LoVo (cell line): ENCODE results near the gene SPRYD3.
A peak's percentile ranks its signal among the peaks of the same experiment; 100 is the strongest.

ENCODE experiments used
- DNase-seq: peaks from one replicate; pipeline ENCODE4 v3.0.0-alpha.2; 2016; ENCODE audit warnings: low spot score

Gene SPRYD3

DNA sequence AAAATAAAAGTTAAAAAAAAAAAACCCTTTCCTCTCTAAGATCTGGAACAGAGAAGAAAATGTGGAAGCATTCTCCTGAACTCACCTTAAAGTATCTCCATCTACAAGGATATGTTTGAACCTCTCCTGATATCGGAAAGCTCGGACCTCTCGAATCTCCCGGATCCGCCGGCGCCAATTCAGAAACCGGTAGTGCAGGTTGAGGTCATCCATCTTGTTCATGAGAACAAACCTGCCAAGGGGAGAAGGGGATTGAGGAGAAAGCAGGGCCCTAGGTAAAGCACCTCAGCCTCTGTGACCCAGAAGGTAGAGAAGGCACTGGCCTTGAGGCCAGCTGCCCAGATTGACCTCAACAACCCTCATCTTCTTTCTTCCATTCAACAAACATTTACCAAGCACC, 2.2 kb downstream of the SPRYD3 start:
- DNase-seq: no peak

DNA sequence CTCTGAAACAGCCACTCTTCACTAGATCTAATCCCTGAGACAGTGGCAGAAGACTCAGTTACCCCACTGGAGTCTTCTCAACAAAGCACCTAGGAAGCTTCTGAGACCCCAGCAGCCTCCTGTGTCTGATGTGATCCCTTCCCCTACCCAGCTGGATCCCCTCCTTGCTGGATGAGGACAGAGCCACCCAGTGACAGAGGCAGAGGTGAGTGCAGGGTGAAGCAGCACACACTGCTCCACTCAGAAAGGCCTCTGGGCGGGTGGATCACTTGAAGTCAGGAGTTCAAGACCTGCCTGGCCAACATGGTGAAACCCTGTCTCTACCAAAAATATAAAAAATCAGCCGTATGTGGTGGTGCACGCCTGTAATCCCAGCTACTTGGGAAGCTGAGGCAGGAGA, 2.7 kb downstream of the SPRYD3 start:
- no peak for DNase-seq

DNA sequence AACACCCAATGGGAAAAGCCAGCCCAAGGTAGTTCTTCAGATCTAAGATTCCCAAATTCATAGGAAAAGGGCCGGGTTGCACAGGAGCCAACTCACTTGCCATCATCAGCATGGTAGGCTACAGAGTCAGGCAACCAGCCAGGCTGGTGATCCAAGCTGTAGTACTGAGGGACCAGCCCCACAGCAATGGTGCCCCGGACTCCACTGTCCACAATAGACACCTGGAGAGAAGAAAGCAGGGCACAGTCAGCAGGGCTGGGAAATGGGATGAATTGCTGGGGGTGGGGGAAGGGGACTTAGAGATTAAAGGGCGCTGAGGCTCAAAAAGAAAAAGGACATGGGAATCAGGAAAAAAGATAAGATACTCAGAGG, 4.2 kb downstream of the SPRYD3 start:
- DNase-seq: no peak

DNA sequence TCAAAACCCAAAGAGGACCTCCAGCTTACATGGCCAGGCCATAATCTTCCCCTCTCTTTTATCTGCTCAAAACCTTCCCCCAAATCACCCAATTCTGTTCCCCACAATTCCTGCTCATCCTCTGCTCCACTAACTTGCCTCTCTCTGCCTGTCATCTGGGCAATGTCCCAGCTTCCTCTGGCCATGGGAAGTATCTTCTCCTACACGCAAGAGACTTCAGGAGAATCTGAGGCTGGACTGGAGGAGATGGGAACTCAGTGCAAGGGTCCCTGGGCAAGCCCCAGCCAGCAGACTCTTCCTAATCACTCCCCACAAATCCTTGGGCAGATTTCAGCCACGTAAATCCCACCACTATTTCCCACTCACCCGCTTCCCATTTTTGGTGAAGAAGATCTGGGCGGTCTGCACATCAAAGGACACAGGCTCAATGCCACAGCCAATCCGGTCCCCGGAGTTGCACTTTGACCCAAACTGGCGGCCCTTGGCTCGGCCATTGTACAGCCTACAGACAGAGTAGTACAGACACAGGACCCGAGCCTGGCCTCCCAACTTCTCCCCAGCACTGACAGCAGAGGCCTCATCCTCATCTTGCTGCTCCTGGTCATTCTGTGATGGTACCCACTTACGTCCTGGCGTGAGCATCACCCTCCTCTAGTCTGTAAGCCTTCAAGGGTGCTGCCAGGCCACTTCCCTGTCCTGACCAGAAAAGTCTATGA, 4.7 kb downstream of the SPRYD3 start:
- no peak for DNase-seq

GRCh38 chr12:53073881-53074280, 5.3 kb downstream of the SPRYD3 start:
- no peak for DNase-seq

DNA sequence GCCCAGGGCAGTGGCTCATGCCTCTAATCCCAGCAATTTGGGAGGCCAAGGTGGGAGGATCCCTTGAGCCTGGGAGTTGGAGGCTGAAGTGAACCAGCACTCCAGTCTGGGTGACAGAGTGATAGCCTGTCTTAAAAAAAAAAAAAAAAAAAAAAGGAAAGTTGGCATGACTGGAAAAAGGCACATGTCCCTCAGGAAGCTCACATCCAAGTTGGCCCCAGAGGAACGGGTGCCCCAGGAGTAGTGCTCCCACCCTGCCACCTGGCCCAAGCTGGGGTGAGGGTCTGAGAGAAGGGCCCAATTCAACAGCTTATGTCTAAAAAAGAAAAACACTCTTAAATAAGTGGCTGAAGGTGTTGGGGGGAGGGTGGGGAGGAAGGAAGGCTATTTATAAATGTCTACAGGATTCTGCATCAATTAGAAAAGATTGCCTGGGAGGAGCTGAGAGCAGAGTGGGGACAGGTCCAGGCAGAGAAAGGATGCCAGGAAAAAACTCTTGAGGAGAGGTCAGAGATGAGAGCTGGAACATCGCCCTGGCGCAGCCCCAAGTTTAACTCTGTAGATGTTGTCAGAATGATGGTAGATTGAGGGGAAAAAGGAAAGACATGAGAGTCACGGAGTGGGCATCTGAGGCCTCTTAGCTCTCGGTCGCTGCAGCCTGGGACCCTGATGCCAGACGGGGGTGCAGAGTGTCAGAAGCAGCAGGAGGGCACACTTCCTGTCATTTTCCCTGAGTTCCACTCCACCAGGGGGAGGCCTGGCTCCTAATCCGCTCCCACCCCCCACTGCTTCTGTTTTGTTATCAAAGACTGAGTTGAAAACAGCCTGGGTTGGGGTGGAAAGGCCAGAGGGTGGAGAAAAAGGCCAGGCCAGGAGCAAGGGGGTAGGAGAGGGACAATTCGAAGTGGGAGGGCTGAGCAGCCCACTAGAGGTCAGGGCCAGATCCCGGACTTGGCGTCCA, 7.3 kb downstream of the SPRYD3 start:
- no peak for DNase-seq

DNA sequence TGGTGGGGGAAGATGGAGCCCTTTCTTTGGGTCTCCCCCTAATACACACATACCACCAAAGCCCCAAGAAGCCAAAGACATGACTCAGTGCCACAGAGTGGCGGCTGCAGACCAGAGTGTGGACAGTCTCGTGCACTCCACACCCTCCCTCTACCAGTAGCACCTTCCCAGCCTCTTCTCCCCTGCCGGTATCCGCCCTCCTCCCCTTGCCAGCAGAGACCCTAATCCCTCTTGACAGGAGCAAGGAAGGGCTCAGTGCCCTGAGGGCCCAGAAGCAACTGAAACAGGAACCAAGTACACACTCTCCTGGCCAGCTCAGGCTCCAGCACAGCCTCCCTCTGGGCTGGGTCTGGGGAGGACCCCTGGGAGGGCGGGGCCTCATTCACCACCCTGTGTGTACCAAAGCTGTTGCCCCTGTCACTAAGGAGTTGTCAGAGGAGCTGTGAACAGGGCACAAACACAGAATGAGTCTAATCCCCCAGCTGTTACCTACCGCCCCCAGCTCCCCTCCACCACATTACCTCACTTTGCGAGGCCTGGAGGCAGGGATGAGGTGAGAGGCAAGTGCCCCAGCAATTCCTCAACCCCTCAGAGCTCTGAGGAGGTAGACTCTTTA, 8.2 kb downstream of the SPRYD3 start:
- DNase-seq: no peak

DNA sequence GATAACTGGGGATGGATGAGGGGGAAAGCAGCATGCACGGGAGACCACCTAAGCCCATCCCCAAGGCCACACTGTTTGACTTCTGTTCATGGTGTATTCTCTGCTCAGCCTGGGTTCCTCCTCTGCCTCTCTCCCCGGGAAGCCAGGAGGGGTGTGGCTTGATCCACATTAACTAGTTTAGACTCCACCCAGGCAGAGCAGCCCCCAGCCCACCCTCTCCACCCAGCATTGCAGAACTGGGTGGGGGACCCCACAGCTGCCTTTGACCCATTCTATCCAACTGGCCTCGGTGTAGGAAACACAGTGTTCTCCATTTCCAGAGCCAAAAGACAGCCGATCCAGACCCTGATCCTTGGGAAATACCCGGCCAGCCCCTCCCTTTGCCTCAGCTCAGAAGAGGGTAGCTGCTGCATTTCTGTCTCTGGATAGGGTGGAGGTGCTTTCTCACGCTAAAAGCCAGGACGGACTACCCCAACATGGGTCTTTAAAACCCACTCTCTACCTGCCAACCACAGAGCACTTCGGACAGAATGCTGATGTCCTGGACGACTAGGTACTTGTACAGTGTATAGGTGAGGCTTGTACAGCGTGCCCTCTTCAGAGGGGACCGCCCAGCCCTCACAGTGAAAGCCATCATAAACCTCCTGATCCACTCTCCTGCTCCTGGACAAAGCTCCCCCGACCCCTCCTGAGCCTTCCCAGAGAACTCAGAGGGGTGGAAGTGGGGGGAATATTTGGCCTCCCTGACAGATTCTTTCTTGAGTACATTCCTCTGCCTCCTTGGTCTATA, 9.4 kb downstream of the SPRYD3 start:
- no peak for DNase-seq

DNA sequence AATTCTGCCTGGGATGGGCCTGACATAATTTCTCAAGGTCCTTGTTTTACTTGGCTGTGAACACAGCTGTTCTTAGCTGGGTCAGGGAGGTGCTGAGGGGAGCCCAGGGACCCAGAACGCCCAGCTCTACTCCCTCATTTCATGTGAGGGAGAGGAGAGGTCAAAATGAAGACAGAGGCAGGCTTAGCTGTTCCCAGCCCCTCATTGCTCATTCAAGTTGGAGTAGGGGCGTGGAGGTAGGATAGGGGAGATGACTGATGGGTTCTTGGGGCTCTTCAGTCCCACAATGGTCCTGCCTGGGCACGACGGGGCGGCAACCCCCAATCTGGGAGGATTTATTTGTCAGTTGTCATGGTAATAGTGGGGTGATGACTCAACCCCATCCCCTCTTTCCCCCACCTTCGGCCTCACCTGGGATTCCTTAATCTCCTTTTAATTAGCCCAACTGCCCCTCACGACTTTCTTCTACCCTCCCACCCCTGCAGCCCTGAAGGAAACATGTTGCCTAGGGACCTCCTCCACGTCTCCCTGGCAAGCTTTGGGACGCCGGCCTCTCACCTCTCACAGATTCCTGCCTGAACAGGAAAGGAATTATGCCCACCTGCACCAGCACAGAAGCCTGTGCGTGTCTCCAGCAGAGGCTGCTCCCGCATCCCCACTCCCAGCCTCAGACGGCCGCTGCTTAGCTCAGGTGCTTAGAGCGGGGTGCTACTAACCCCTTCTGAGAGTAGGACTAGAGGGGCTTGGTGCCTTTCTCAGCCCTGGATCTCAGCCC, 10.2 kb downstream of the SPRYD3 start:
- no peak for DNase-seq

GRCh38 chr12:53067993-53068770, 11.0 kb downstream of the SPRYD3 start:
- no peak for DNase-seq

DNA sequence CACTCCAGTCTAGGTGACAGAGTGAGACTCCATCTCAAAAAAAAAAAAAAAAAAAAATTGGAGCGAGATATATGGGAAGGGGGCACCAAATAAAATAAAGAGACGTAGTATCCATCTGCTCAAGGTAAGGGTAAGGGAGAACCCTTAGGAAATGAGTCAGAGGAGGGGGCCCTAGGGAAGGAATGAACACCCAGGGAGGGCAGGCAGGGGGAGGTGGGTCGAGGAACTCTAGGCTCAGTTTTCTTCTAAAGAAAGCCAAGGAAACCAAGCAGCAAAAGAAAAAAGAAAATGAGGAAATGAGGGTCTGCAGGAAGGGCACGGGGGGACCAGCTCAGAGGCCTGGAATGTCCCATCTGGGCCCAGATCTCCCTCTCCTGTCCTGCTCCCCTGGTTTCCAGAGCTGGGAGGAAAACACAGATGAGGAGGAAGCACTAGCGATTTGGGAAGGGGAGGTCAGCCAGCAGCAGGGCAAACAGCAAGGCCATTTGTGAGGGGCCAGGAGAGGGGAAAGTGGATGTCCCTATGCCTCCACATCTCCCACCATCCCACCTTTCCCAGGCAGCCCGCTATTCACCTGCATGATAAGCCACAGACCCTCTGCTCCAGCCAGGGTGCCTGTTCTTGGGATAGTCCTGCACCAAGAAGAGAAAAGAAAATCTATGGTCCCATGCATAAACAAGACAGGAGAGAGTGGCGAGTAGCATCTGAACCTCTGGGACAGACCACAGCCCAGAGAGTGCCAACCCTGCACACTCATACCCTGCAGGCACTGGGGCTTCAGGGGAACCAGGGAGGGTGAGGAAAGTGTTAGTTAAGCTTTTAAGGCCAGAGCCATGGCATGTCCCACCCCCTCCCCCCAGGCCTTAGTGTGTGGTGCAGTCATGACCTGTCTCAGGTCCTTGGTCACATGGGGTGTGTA, 11.9 kb downstream of the SPRYD3 start:
- no peak for DNase-seq

DNA sequence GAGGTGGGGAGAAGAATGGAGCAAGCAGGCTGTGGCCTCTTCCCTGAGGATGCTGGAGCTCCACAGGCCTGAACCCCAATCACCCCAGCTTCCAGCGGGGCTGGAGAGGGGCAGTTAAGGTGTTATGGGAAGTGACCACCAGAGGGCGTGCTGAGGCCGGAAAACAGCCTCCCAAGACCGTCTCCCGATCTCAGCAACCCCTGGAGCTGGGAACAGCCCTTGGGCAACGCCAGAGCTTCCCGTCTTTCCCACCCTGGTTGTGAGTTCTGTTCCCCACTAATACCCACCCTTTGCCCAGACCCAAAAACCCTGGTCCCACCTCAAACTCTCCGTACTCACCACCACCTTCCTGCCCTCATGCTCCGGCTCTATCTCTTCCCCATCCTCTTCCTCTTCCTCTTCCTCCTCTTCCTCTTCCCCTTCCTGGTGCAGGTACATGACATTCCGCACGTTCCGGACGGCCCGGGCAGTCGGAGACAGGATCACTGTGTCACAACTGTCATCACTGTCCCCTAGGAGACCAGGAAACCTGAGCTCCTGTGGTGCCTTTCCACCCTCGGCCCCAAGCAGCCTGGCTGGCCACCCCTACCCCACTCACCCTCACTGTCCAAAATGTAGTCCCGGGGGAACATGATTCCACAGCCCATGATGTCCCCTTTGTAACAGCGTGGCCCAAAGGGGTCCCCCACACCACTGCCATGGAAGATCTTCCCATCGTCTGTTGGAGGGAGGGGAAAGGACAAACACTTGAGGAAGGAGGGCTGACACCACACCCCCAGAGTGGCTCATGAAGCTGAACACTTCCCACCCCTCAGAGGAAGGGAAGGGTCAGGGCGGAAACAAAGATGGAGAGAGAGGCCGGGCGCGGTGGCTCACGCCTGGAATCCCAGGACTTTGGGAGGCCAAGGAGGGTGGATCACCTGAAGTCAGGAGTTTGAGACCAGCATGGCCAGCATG, 12.9 kb downstream of the SPRYD3 start:
- peak; percentile 77 for DNase-seq

DNA sequence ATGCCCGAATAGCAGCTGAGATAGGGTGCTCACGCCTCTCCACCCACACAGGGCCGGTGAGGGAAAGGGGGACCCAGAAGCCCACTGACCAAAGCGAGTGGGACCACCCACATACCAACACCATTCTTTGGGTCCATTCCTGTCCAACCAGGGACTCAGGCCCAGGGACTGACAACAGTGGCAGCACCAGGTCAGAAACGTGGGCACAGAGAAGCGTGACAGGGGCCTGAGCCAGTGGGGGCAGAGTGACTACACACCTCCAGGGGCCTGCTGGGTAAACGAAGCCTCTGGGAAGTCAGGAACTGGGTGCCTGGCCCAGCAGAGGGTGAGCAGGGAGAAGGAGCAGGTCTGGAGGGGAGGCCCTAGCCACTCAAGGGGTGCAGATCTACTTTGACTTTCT, 13.7 kb downstream of the SPRYD3 start:
- DNase-seq: no peak

- DNase-seq: no peak
Measured at GRCh38 chr12:53064613-53065436, 14.4 kb downstream of the SPRYD3 start.

- DNase-seq: no peak
Measured at GRCh38 chr12:53063708-53064612, 15.2 kb downstream of the SPRYD3 start.

- DNase-seq: no peak
Measured at GRCh38 chr12:53062977-53063707, 16.0 kb downstream of the SPRYD3 start.
